K562 (cell line): ENCODE data around the gene ZFYVE27. TPM values are rescaled to one million over a fixed set of nuclear protein-coding genes. Genes with fewer than 3 reads are reported as not detected.

Experiments
- CREB3L1 ChIP-seq: fragments of 450-650 bp; IDR thresholded peaks from 2 replicates; pipeline ENCODE4 v1.6.1; 2014; ENCODE audit warnings: low read depth, mild to moderate bottlenecking, moderate library complexity, borderline replicate concordance
- DPF2 ChIP-seq: fragments of 450-650 bp; IDR thresholded peaks from 2 replicates; pipeline ENCODE4 v1.6.1; 2016
- GATA2 ChIP-seq: sonication (generic); formaldehyde crosslinking; IDR thresholded peaks from 2 replicates; pipeline ENCODE4 v1.4.0; 2020; ENCODE audit warnings: mild to moderate bottlenecking, missing genetic modification reagents
- GTF2E2 ChIP-seq: fragments of 200-800 bp; sonication (Bioruptor generic); IDR thresholded peaks from 2 replicates; pipeline ENCODE4 v1.6.1; 2016; ENCODE audit warnings: missing genetic modification characterization, missing compliant biosample characterization
- NR2C2 ChIP-seq, 2 experiments: fragments of 200-800 bp in 1 of 2; sonication (Bioruptor generic) in 1 of 2; sonication (generic) in 1 of 2; formaldehyde crosslinking in 1 of 2; IDR thresholded peaks; 2 replicates each; pipeline versions ENCODE4 v1.6.1 to v1.8.0; 2016 to 2022; ENCODE audit warnings: mild to moderate bottlenecking in 1 of 2, missing compliant biosample characterization in 1 of 2, missing genetic modification characterization in 1 of 2, missing genetic modification reagents in 1 of 2
- PHB2 ChIP-seq: fragments of 450-650 bp; IDR thresholded peaks from 2 replicates; pipeline ENCODE4 v1.6.1; 2017; ENCODE audit warnings: low read depth
- RBFOX2 ChIP-seq: fragments of 200-400 bp; formaldehyde crosslinking; IDR thresholded peaks from 2 replicates; pipeline ENCODE4 v1.6.1; 2017; ENCODE audit warnings: low read depth, mild to moderate bottlenecking, low read length, moderate library complexity
- TBL1XR1 ChIP-seq, 2 experiments: IDR thresholded peaks; 2 replicates each; pipeline ENCODE4 v1.6.1; 2012; ENCODE audit warnings: improper control_type of control experiment in 2 of 2, low read length in 2 of 2, mild to moderate bottlenecking in 1 of 2
- TCFL5 ChIP-seq: fragments of 250-450 bp; sonication (Bioruptor Pico); conservative IDR thresholded peaks from 2 replicates; pipeline ENCODE4 v1.6.1; 2021; ENCODE audit warnings: mild to moderate bottlenecking, moderate library complexity, matching md5 sums
- TEAD1 ChIP-seq, 2 experiments: fragments of 450-650 bp in 1 of 2; sonication (generic) in 1 of 2; formaldehyde crosslinking; IDR thresholded peaks; 2 replicates each; pipeline versions ENCODE4 v1.4.0 to v1.8.0; 2020 to 2022; ENCODE audit warnings: mild to moderate bottlenecking in 2 of 2, missing genetic modification reagents in 1 of 2
- ZBTB7A ChIP-seq: IDR thresholded peaks from 2 replicates; pipeline ENCODE4 v1.6.1; 2011; ENCODE audit warnings: low read depth, mild to moderate bottlenecking, low read length, moderate library complexity, borderline replicate concordance; ENCODE audit not compliant: control insufficient read depth
- ZBTB9 ChIP-seq: fragments of 450-650 bp; formaldehyde crosslinking; IDR thresholded peaks from 2 replicates; pipeline ENCODE4 v1.4.0; 2020; ENCODE audit warnings: mild to moderate bottlenecking, moderate library complexity
- ZFP36 ChIP-seq: fragments of 150-350 bp; IDR thresholded peaks from 2 replicates; pipeline ENCODE4 v1.6.1; 2018; ENCODE audit warnings: low read length, low read depth; ENCODE audit not compliant: partially characterized antibody
- ZNF445 ChIP-seq: fragments of 250-450 bp; sonication (Bioruptor Pico); IDR thresholded peaks from 2 replicates; pipeline ENCODE4 v1.4.0; 2020; ENCODE audit warnings: low read depth, mild to moderate bottlenecking, moderate library complexity
- polyA plus RNA-seq, 8 experiments: library from polyadenylated mRNA; depleted of rRNA in 4 of 8; stranded (reverse) in 5 of 8; unstranded in 3 of 8; fragments of >200 nt; fragmentation: Nextera tagmentation in 2 of 8; fragmentation: Illumina TruSeq in 1 of 8; extraction: Ambion mirVana in 2 of 8; extraction: Trizol in 1 of 8; gene quantifications; 2 replicates each; pipeline versions ENCODE4 v1.2.1 to v1.2.3, GENCODE V29; 2011 to 2014; ENCODE audit warnings: inconsistent platforms in 1 of 8, missing spikeins in 1 of 8
- total RNA-seq, 7 experiments: library from RNA; depleted of rRNA in 6 of 7; stranded (reverse); fragments of >200 nt in 6 of 7; fragmentation: Illumina TruSeq in 2 of 7; extraction: Trizol in 2 of 7; gene quantifications; 2 replicates each; pipeline versions ENCODE4 v1.2.1 to v1.2.3, GENCODE V29; 2011 to 2021; ENCODE audit warnings: low replicate concordance in 1 of 7
- TF ChIP-seq, protein P1 (sequence below): fragments of 450-650 bp; formaldehyde crosslinking; IDR thresholded peaks from 2 replicates; pipeline ENCODE4 v1.4.0; 2020; ENCODE audit warnings: mild to moderate bottlenecking, mixed read lengths
- TF ChIP-seq, protein P2 (sequence below): fragments of 250-450 bp; sonication (Bioruptor Pico); IDR thresholded peaks from 2 replicates; pipeline ENCODE4 v1.8.0; 2022; ENCODE audit warnings: inconsistent platforms
- TF ChIP-seq, protein P3 (sequence below), 2 experiments: fragments of 200-800 bp in 1 of 2; sonication (Bioruptor generic) in 1 of 2; sonication (generic) in 1 of 2; formaldehyde crosslinking in 1 of 2; IDR thresholded peaks in 1 of 2; conservative IDR thresholded peaks in 1 of 2; 2 replicates each; pipeline versions ENCODE4 v1.5.0 to v1.6.1; 2016 to 2020; ENCODE audit warnings: missing compliant biosample characterization in 1 of 2, missing genetic modification characterization in 1 of 2, missing genetic modification reagents in 1 of 2

Gene ZFYVE27
- total and polyA plus RNA-seq, 9 of the 15 experiments (the other 6 are each of a cell fraction or from before 2014, with no cell fraction given) = 0.81 to 21.9 (median 15.3) TPM

GRCh38 chr10:97788552-97789442 lies 51.9 kb downstream of the ZFYVE27 start (continued):
- TF ChIP-seq NR2C2 (CRISPR knock-in tag; IDR thresholded peaks at IDR 0.05) = no peak
- peak; percentile 11; the same call in 1 of the 2 replicates for TF ChIP-seq NR2C2 (tag; IDR thresholded peaks at IDR 0.05)
- no peak for TF ChIP-seq CREB3L1
- no peak for TF ChIP-seq TEAD1 (CRISPR knock-in tag; IDR thresholded peaks at IDR 0.05)
- no peak for TF ChIP-seq TCFL5 (CRISPR knock-in tag)
- 0 out of 2 replicates have a peak, but pooled peaks have one; percentile 52 for TF ChIP-seq ZBTB9
- TF ChIP-seq, protein P1, sequence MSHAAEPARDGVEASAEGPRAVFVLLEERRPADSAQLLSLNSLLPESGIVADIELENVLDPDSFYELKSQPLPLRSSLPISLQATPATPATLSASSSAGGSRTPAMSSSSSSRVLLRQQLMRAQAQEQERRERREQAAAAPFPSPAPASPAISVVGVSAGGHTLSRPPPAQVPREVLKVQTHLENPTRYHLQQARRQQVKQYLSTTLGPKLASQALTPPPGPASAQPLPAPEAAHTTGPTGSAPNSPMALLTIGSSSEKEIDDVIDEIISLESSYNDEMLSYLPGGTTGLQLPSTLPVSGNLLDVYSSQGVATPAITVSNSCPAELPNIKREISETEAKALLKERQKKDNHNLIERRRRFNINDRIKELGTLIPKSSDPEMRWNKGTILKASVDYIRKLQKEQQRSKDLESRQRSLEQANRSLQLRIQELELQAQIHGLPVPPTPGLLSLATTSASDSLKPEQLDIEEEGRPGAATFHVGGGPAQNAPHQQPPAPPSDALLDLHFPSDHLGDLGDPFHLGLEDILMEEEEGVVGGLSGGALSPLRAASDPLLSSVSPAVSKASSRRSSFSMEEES (CRISPR knock-in tag) = no peak
- TF ChIP-seq, protein P2, sequence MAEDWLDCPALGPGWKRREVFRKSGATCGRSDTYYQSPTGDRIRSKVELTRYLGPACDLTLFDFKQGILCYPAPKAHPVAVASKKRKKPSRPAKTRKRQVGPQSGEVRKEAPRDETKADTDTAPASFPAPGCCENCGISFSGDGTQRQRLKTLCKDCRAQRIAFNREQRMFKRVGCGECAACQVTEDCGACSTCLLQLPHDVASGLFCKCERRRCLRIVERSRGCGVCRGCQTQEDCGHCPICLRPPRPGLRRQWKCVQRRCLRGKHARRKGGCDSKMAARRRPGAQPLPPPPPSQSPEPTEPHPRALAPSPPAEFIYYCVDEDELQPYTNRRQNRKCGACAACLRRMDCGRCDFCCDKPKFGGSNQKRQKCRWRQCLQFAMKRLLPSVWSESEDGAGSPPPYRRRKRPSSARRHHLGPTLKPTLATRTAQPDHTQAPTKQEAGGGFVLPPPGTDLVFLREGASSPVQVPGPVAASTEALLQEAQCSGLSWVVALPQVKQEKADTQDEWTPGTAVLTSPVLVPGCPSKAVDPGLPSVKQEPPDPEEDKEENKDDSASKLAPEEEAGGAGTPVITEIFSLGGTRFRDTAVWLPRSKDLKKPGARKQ (CRISPR knock-in tag) = no peak
- TF ChIP-seq TBL1XR1 (IDR thresholded peaks at IDR 0.05; ENCODE audit: low read length in 2 of 2) = peak; percentile 67 to 93
- no peak for TF ChIP-seq GTF2E2 (tag)
- TF ChIP-seq PHB2 = peak; percentile 65; the same call in 1 of the 2 replicates
- TF ChIP-seq ZFP36 = no peak
- peak; percentile 91 for TF ChIP-seq ZBTB7A
- peak; percentile 44 for TF ChIP-seq RBFOX2
- peak; percentile 94 for TF ChIP-seq DPF2
- TF ChIP-seq, protein P3, sequence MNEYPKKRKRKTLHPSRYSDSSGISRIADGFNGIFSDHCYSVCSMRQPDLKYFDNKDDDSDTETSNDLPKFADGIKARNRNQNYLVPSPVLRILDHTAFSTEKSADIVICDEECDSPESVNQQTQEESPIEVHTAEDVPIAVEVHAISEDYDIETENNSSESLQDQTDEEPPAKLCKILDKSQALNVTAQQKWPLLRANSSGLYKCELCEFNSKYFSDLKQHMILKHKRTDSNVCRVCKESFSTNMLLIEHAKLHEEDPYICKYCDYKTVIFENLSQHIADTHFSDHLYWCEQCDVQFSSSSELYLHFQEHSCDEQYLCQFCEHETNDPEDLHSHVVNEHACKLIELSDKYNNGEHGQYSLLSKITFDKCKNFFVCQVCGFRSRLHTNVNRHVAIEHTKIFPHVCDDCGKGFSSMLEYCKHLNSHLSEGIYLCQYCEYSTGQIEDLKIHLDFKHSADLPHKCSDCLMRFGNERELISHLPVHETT (CRISPR knock-in tag; conservative IDR thresholded peaks at IDR 0.05 in 1 of 2, IDR thresholded peaks at IDR 0.05 in 1 of 2) = peak in 1 of 2 experiments; percentile 86; a peak in 2 of 4 replicates
- no peak for TF ChIP-seq ZNF445
- peak; percentile 95 for TF ChIP-seq GATA2
